RWPE1 (cell line): ENCODE results near the gene GNLY.
"Not testable (repeated sequence)": the region's sequence is repeated elsewhere in the genome, so short reads cannot be mapped to it uniquely, and the experiment has no call there.

Experiments
- CTCF ChIA-PET: fragments of 350-600 bp; sonication (Branson Sonifier 250); formaldehyde crosslinking; extraction: SDS; loops from one replicate; lab custom pipeline; 2021; lab: Yijun Ruan, JAX
- POLR2A ChIA-PET: fragments of 400-600 bp; formaldehyde crosslinking; extraction: SDS; loops from one replicate; lab custom pipeline; 2020; ENCODE audit warnings: antibody characterized with exemption; ENCODE audit not compliant: low non-redundant PET; lab: Yijun Ruan, JAX
- DNase-seq: peaks from one replicate; pipeline ENCODE4 v3.0.0; 2012; ENCODE audit warnings: low spot score
- H3K27ac ChIP-seq: fragments of 450-650 bp; 2 replicates; pipeline ENCODE4 v1.5.1; 2017
- TF ChIP-seq, protein P1 (sequence below): fragments of 450-650 bp; conservative IDR thresholded peaks from 2 replicates; pipeline ENCODE4 v1.5.1; 2017; ENCODE audit warnings: low read depth, mild to moderate bottlenecking

The GNLY gene

DNA sequence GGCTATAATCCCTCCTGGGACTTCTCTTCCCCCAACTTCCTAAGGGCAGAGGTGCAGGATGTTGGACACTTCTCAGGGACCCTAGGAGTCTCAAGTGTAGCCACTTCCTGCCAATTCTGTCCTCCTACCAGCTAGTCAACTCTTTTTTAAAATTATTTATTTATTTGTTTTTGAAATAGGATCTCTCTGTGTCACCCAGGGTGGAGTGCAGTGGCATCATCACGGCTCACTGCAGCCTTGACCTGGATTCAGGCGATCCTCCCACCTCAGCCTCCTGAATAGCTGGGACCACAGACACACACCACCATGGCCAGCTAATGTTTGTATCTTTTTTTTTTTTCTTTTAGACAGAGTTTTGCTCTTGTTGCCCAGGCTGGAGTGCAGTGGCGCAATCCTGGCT is 37.7 kb upstream of the GNLY start:
- peak overlapping the region; percentile 13; the same call in 1 of the 2 replicates for H3K27ac ChIP-seq
- POLR2A ChIA-PET, result no interaction called here
- CTCF ChIA-PET, result interaction anchor here (1.2 kb wide), 1 partner anchor 347 kb away, joined by 6 read pairs; no protein-coding TSS in a partner anchor
- no peak for DNase-seq
- TF ChIP-seq, protein P1, sequence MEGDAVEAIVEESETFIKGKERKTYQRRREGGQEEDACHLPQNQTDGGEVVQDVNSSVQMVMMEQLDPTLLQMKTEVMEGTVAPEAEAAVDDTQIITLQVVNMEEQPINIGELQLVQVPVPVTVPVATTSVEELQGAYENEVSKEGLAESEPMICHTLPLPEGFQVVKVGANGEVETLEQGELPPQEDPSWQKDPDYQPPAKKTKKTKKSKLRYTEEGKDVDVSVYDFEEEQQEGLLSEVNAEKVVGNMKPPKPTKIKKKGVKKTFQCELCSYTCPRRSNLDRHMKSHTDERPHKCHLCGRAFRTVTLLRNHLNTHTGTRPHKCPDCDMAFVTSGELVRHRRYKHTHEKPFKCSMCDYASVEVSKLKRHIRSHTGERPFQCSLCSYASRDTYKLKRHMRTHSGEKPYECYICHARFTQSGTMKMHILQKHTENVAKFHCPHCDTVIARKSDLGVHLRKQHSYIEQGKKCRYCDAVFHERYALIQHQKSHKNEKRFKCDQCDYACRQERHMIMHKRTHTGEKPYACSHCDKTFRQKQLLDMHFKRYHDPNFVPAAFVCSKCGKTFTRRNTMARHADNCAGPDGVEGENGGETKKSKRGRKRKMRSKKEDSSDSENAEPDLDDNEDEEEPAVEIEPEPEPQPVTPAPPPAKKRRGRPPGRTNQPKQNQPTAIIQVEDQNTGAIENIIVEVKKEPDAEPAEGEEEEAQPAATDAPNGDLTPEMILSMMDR, result no peak

DNA sequence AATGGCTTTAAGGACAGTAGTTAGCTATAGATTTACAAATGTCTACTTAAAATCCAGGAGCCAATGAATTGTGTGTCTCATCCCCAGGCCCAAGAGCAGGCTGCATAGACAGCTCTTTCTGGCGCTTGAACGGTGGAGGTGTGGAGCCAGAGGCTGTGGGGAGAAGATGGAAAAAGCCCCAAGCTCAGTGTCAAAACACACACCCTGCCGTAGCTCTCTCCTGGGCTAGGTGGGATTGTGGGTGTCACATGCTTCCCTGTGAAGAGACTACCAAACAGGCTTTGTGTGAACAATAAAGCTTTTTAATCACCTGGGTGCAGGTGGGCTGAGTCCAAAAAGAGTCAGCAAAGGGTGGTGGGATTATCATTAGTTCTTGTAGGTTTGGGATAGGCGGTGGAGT is 36.8 kb upstream of the GNLY start:
- CTCF ChIA-PET, H3K27ac ChIP-seq, DNase-seq, POLR2A ChIA-PET: not testable (repeated sequence)

DNA sequence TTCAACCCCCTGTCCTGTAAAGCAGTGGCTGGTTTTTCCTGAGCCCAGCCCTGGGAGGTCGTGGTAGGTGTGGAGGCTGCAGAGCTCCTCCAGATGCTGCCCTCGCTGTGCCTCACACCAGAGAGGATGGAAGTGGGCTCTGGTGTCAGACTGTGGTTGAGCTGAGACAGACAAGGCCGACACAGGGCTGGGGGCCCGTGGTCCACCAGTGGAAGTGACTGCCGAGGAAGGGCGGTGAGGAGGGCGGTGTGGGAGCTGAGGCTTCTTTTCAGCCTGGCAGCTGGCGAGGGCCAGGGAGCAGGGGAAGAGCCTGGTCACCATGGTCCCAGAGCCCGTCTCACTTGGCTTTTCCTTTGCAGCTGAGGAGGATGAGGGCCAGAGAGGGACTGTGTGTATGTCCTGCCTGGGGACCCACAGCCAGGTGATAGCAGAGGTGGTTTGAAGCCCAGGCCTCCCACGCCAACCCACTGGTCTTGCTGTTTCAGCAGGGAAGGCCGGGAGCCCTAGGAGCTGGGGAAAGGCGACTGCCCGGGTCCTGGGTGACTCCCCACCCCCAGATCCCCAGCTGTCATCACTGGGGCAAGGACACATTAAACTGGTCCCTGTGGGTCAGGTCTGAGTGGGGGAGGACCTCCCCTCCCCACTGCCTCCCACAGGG is 34.7 kb upstream of the GNLY start:
- no peak overlapping the region for H3K27ac ChIP-seq
- ChIA-PET POLR2A (no interaction called here), CTCF (interaction anchor here (0.7 to 0.8 kb wide), 2 partner anchors 11 to 23 kb away, joined by 3 to 4 read pairs; no protein-coding TSS in a partner anchor)
- TF ChIP-seq, protein P1, result no peak
- DNase-seq, result no peak

DNA sequence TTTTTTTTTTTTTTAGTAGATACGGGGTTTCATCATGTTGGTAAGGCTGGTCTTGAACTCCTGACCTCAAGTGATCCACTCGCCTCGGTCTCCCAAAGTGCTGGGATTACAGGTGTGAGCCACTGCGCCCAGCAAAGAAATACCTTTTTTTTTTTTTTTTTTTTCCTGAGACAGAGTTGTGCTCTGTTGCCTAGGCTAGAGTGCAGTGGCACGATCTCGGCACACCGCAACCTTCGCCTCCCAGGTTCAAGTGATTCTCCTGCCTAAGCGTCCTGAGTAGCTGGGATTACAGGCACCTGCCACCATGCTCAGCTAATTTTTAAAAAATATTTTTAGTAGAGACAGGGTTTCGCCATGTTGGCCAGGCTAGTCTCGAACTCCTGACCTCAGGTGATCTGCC is 33.9 kb upstream of the GNLY start:
- CTCF ChIA-PET, result interaction anchor here (1.2 kb wide), 1 partner anchor 47 kb away, joined by 3 read pairs; no protein-coding TSS in a partner anchor
- POLR2A ChIA-PET, H3K27ac ChIP-seq: not testable (repeated sequence)

DNA sequence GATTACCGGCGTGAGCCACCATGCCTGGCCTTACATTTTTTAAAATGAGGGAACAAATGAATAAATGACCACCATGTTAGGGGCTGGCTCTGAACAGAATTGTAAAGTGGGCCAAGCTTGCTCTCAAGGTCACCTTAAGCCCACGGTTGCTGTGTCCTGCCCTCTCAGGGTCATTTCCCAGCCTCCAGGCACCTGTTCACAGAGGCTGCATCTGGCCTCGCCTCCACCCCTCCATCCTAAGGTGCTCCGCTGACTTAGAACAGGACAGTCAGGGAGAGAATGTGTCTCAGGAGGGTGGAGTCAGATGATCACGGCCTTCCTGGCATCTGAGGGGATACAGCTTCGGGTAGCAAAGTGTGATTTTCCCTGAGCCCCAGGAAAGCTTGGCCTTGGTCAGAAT is 33.4 kb upstream of the GNLY start:
- TF ChIP-seq, protein P1, result no peak
- DNase-seq, result no peak
- CTCF ChIA-PET, result interaction anchor here (1.2 kb wide), 1 partner anchor 47 kb away, joined by 3 read pairs; no protein-coding TSS in a partner anchor
- POLR2A ChIA-PET, result interaction anchor here (0.5 to 0.6 kb wide), 2 partner anchors 18 to 967 kb away, joined by 3 read pairs; no protein-coding TSS in a partner anchor
- H3K27ac ChIP-seq, result no peak overlapping the region

More for the DNA sequence above, 33.9 kb upstream of the GNLY start:
- not testable (repeated sequence) for DNase-seq

DNA sequence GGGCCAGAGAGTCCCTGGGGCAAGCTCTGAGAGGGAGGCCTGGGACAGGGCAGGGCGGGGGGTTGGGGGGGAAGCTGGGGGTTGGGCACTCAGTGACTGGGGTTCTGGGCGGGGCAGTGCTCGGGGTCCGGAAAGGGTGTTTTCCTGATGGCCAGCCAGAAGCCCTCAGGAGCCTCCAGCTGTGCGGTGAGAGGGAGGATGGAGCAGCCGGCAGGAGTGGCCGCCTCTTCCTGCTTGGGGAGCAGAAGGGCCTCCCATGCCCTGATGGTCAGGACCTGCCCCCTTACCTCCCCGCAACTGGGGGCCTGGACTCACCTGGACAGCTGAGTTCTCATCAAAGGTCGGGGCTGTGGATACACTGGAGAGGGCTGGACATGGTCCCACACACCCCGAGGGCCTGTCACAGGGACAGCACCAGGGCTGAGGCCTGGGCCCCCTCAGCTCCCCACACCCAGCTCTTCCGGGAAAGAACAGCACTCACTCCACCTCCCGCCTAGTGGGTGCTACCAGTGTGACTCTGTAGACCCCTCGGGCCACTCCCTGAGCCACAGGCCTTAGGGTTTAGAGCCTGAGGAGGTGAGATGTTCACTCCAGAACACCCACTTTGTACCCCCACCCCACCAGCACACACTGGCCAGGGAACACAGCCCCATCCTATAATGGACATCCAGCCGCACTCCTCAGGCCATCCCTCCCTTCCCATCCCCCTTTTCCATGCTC is 32.9 kb upstream of the GNLY start:
- CTCF ChIA-PET, result interaction anchor here (1.2 kb wide), 1 partner anchor 46 kb away, joined by 3 read pairs; no protein-coding TSS in a partner anchor
- POLR2A ChIA-PET, result interaction anchor here (0.5 to 0.6 kb wide), 2 partner anchors 18 to 966 kb away, joined by 3 read pairs; no protein-coding TSS in a partner anchor
- TF ChIP-seq, protein P1, result no peak
- no peak overlapping the region for H3K27ac ChIP-seq
- no peak for DNase-seq

DNA sequence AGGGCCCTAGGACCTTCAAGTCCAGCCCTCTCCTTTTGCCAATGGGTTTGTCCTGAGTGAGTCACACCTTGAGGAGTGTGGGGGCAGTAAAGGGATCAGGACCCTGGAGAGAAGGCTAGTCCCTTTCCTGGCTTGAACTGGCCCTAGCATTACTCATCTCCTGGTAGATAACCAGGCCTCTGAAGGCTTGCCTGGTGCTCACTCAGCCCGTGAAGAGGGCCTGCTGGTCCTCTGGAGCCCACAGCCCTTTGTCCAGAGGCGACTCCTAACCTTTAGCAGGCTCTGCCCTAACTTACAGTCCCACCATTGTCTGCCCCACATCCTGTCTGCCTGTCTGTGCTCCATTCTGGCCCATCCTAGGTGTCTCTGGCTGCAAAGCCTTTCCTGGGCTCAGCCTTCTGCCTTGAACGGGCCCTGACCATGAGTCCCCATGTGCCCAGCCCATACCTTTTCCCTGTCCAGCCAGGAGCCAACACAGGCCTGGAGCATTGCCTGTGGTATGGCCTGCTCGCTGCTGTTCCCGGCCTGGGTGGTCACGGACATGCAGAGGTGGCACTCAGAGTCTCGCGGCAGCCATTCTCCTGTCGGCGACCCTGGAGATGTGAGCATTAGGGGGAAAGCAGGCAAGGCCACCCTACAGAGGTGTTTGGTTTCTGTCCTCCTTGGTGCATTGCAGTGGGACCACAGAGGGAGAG is 31.1 kb upstream of the GNLY start:
- peak overlapping the region; percentile 51 for H3K27ac ChIP-seq
- POLR2A ChIA-PET, result no interaction called here
- TF ChIP-seq, protein P1, result no peak
- peak; percentile 52 for DNase-seq
- CTCF ChIA-PET, result no interaction called here
